Measurements from ENCODE around the gene LYZ.

DNA sequence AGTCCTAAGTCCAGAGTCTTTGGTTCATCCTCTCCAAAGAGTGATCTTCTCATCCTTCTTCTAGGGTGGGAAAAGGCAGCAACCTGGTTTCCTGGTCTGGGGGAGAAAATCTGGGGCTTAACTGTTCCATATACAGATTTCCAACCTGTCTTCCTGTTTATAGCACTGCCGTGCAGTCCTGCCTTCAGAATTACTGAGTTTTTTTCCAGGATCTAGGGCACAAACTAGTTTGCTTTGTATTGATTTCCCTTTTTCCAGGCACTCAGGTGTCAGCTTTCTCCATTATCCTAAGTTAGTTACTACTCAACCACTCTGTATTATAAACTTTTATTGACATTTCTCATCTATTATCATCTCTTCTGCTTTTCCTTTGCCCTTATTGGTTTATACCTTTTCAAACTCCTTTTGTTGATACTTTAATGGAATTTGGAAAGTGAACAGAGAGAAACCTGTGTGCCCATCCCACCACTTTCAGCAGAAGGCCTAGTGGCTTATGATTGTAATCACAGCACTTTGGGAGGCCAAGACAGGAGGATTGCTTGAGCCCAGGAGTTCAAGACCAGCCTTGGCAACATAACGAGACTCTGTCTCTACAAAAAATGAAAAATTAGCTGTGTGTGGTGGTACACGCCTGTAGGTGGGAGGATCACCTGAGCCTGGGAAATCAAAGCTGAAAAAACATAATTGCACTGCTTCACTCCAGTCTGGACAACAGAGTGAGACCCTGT, 4.1 kb upstream of the LYZ start:
- TF ChIP-seq, protein P1, sequence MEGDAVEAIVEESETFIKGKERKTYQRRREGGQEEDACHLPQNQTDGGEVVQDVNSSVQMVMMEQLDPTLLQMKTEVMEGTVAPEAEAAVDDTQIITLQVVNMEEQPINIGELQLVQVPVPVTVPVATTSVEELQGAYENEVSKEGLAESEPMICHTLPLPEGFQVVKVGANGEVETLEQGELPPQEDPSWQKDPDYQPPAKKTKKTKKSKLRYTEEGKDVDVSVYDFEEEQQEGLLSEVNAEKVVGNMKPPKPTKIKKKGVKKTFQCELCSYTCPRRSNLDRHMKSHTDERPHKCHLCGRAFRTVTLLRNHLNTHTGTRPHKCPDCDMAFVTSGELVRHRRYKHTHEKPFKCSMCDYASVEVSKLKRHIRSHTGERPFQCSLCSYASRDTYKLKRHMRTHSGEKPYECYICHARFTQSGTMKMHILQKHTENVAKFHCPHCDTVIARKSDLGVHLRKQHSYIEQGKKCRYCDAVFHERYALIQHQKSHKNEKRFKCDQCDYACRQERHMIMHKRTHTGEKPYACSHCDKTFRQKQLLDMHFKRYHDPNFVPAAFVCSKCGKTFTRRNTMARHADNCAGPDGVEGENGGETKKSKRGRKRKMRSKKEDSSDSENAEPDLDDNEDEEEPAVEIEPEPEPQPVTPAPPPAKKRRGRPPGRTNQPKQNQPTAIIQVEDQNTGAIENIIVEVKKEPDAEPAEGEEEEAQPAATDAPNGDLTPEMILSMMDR (conservative IDR thresholded peaks at IDR 0.05 in 1 of 2, IDR thresholded peaks at IDR 0.05 in 1 of 2; ENCODE audit: extremely low read depth in 1 of 2, insufficient read depth in 1 of 2, low read depth in 1 of 2, low read length in 2 of 2), result no peak
- TF ChIP-seq EZH2 (IDR thresholded peaks at IDR 0.05; ENCODE audit: borderline replicate concordance, low read length), result no peak
